Measurements from ENCODE around the gene PARP15. TPM values are rescaled to one million over a fixed set of nuclear protein-coding genes. Genes with fewer than 3 reads are reported as not detected.

PARP15 gene
- total RNA-seq, 1 donor from 2014 or later = 2.9 TPM

Other genes starting within 250 kb of the PARP15 start
- gene MIX23, start 194.4 kb upstream of the PARP15 start, total RNA-seq = 22.0 TPM
- 29.1 TPM for gene FAM162A, start 193.5 kb upstream of the PARP15 start, total RNA-seq
- 4.0 TPM for gene WDR5B, start 161.6 kb upstream of the PARP15 start, total RNA-seq
- gene KPNA1, start 62.7 kb upstream of the PARP15 start, total RNA-seq = 107 TPM
- 39.6 TPM for gene PARP9, start 13.3 kb upstream of the PARP15 start, total RNA-seq
- 41.6 TPM for gene DTX3L, start 13.3 kb upstream of the PARP15 start, total RNA-seq
- 51.1 TPM for gene PARP14, start 103.2 kb downstream of the PARP15 start, total RNA-seq
- gene HSPBAP1, start 216.2 kb downstream of the PARP15 start, total RNA-seq = 8.4 TPM
- gene SLC49A4, start 217.4 kb downstream of the PARP15 start, total RNA-seq = 16.2 TPM

Measured in mesenteric fat pad (tissue), 1 donor.